OCI-LY7 (cell line): Measurements from ENCODE around the gene INPP5A.

ENCODE experiments used
- EZH2phosphoT487 ChIP-seq: fragments of 200-600 bp; sonication (generic); IDR thresholded peaks from 2 replicates; pipeline ENCODE4 v1.6.1; 2018; ENCODE audit warnings: low read depth, borderline replicate concordance, mild to moderate bottlenecking, mixed run types, antibody characterized with exemption, low read length, moderate library complexity, mixed read lengths
- TF ChIP-seq, protein P1 (sequence below): fragments of 200-600 bp; sonication (generic); conservative IDR thresholded peaks from 2 replicates; pipeline ENCODE4 v1.5.1; 2014; ENCODE audit warnings: mild to moderate bottlenecking, antibody characterized with exemption, low read length, moderate library complexity, mixed read lengths

DNA sequence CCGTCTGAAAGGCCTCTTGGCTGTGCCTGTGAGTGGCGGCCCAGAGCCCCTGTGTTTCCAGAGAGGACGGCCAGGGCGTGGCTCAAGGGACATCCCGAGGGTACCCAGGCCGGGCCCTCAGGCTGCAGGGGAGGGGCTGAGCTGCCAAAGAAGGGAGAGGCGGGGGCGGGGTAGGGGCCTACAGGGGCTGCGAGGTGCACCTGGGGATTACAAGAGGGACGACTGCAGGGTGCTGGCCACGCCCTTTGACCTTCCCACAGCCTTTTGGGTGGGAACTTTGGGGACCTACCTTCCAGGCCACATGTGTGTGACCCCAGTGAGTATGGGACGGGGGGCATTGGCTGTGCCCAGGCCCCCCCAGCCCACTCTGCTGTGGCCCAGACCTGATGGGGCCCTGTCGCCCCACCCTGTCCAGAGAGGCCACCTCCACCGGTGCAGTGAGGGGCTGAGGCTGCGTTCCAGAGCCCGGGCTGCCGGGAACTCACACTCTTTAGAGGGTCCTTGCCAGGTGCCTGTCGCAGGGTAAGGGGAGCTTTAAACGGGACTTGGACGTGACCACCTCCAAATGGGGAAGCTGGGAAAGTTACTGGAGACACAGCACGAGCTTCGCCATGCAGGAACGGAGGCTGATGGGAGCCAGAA is 267.3 kb downstream of the INPP5A start:
- TF ChIP-seq, protein P1, sequence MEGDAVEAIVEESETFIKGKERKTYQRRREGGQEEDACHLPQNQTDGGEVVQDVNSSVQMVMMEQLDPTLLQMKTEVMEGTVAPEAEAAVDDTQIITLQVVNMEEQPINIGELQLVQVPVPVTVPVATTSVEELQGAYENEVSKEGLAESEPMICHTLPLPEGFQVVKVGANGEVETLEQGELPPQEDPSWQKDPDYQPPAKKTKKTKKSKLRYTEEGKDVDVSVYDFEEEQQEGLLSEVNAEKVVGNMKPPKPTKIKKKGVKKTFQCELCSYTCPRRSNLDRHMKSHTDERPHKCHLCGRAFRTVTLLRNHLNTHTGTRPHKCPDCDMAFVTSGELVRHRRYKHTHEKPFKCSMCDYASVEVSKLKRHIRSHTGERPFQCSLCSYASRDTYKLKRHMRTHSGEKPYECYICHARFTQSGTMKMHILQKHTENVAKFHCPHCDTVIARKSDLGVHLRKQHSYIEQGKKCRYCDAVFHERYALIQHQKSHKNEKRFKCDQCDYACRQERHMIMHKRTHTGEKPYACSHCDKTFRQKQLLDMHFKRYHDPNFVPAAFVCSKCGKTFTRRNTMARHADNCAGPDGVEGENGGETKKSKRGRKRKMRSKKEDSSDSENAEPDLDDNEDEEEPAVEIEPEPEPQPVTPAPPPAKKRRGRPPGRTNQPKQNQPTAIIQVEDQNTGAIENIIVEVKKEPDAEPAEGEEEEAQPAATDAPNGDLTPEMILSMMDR = no peak
- no peak for TF ChIP-seq EZH2phosphoT487
